IMR-90 (cell line): Measurements from ENCODE around the gene KCNIP3.

ENCODE experiments used
- BHLHE40 ChIP-seq: fragments of 150-350 bp; IDR thresholded peaks from 2 replicates; pipeline ENCODE4 v1.6.1; 2016; ENCODE audit warnings: mild to moderate bottlenecking, low read depth, low read length
- CEBPB ChIP-seq: IDR thresholded peaks from 2 replicates; pipeline ENCODE4 v1.6.1; 2012; ENCODE audit warnings: low read depth, low read length, improper control_type of control experiment
- CHD1 ChIP-seq: IDR thresholded peaks from 2 replicates; pipeline ENCODE4 v1.6.1; 2012; ENCODE audit warnings: low read depth, low read length, improper control_type of control experiment
- CTCF ChIP-seq: conservative IDR thresholded peaks from 2 replicates; pipeline ENCODE4 v1.5.1; 2012; ENCODE audit warnings: mild to moderate bottlenecking, low read depth, low read length, improper control_type of control experiment
- FOS ChIP-seq: fragments of 150-350 bp; IDR thresholded peaks from 2 replicates; pipeline ENCODE4 v1.6.1; 2016; ENCODE audit warnings: low read depth, low read length
- MAFK ChIP-seq: IDR thresholded peaks from 2 replicates; pipeline ENCODE4 v1.6.1; 2012; ENCODE audit warnings: low read depth, low read length, improper control_type of control experiment
- POLR2A ChIP-seq: IDR thresholded peaks from 2 replicates; pipeline ENCODE4 v1.6.1; 2012; ENCODE audit warnings: mild to moderate bottlenecking, low read depth, low read length
- RAD21 ChIP-seq: IDR thresholded peaks from 2 replicates; pipeline ENCODE4 v1.6.1; 2012; ENCODE audit warnings: low read length, improper control_type of control experiment
- RCOR1 ChIP-seq: IDR thresholded peaks from 2 replicates; pipeline ENCODE4 v1.6.1; 2012; ENCODE audit warnings: mild to moderate bottlenecking, low read length, improper control_type of control experiment; ENCODE audit not compliant: insufficient replicate concordance
- RFX5 ChIP-seq: IDR thresholded peaks from 2 replicates; pipeline ENCODE4 v1.8.0; 2012; ENCODE audit warnings: low read depth, mild to moderate bottlenecking, low read length, moderate library complexity
- SMC3 ChIP-seq: fragments of 150-350 bp; IDR thresholded peaks from 2 replicates; pipeline ENCODE4 v1.6.1; 2016; ENCODE audit warnings: low read depth, mild to moderate bottlenecking, antibody characterized with exemption, low read length, moderate library complexity
- USF2 ChIP-seq: fragments of 150-350 bp; IDR thresholded peaks from 2 replicates; pipeline ENCODE4 v1.6.1; 2017; ENCODE audit warnings: mild to moderate bottlenecking, antibody characterized with exemption, low read length, low read depth

- TF ChIP-seq RCOR1, result no peak
- no peak for TF ChIP-seq CTCF
- TF ChIP-seq POLR2A, result no peak
- no peak for TF ChIP-seq RFX5
- no peak for TF ChIP-seq MAFK
- TF ChIP-seq RAD21, result no peak
- no peak for TF ChIP-seq BHLHE40
- no peak for TF ChIP-seq USF2
- TF ChIP-seq FOS, result no peak
- no peak for TF ChIP-seq SMC3
- TF ChIP-seq CEBPB, result no peak
- no peak for TF ChIP-seq CHD1
These were observed 80.3 kb downstream of the KCNIP3 start for GRCh38 chr2:95377216-95378123.
